H9 (cell line): ENCODE data around the gene GATA6. TPM values are rescaled to one million over a fixed set of nuclear protein-coding genes. Genes with fewer than 3 reads are reported as not detected.

Experiments
- DNase-seq: peaks from one replicate; pipeline ENCODE4 v3.0.0-alpha.2; 2017
- H2AFZ ChIP-seq: one replicate; pipeline ENCODE4 v1.6.1; 2013; ENCODE audit warnings: mild to moderate bottlenecking, low read length, control low read depth, moderate library complexity
- H2AK5ac ChIP-seq: 2 replicates; pipeline ENCODE4 v1.6.1; 2013; ENCODE audit warnings: low read length, control low read depth, mixed read lengths; ENCODE audit not compliant: insufficient read length
- H2BK120ac ChIP-seq: one replicate; pipeline ENCODE4 v1.6.1; 2013; ENCODE audit warnings: low read depth, mild to moderate bottlenecking, low read length, control low read depth, inconsistent platforms; ENCODE audit not compliant: poor library complexity, severe bottlenecking
- H2BK12ac ChIP-seq: 2 replicates; pipeline ENCODE4 v1.6.1; 2013; ENCODE audit warnings: low read length, control low read depth, mixed read lengths, low read depth; ENCODE audit not compliant: insufficient read length
- H2BK15ac ChIP-seq: 2 replicates; pipeline ENCODE4 v1.6.1; 2013; ENCODE audit warnings: low read depth, low read length, control low read depth
- H2BK20ac ChIP-seq: one replicate; pipeline ENCODE4 v1.6.1; 2013; ENCODE audit warnings: low read depth, mild to moderate bottlenecking, low read length, control low read depth, inconsistent platforms; ENCODE audit not compliant: poor library complexity, severe bottlenecking
- H2BK5ac ChIP-seq: 2 replicates; pipeline ENCODE4 v1.6.1; 2013; ENCODE audit warnings: low read length, control low read depth, mixed read lengths; ENCODE audit not compliant: insufficient read length
- H3K14ac ChIP-seq: 2 replicates; pipeline ENCODE4 v1.6.1; 2013; ENCODE audit warnings: low read length, control low read depth; ENCODE audit not compliant: insufficient read depth
- H3K18ac ChIP-seq: 2 replicates; pipeline ENCODE4 v1.6.1; 2013; ENCODE audit warnings: low read depth, mild to moderate bottlenecking, mixed read lengths, low read length, control low read depth; ENCODE audit not compliant: insufficient read length
- H3K23ac ChIP-seq: 2 replicates; pipeline ENCODE4 v1.6.1; 2013; ENCODE audit warnings: low read length, control low read depth, mixed read lengths, low read depth; ENCODE audit not compliant: insufficient read length
- H3K23me2 ChIP-seq: 2 replicates; pipeline ENCODE4 v1.6.1; 2013; ENCODE audit warnings: low read depth, mild to moderate bottlenecking, mixed read lengths, low read length, control low read depth; ENCODE audit not compliant: insufficient read length, poor library complexity, severe bottlenecking
- H3K27ac ChIP-seq: 2 replicates; pipeline ENCODE4 v1.5.1; 2013; ENCODE audit warnings: low read length, control low read depth, mixed read lengths, low read depth; ENCODE audit not compliant: insufficient read length
- H3K27me3 ChIP-seq: 2 replicates; pipeline ENCODE4 v1.6.1; 2013; ENCODE audit warnings: low read length, control low read depth, inconsistent platforms; ENCODE audit not compliant: insufficient read depth
- H3K4ac ChIP-seq: 2 replicates; pipeline ENCODE4 v1.6.1; 2013; ENCODE audit warnings: low read depth, mild to moderate bottlenecking, control low read depth, inconsistent platforms, low read length, moderate library complexity
- H3K4me1 ChIP-seq: 2 replicates; pipeline ENCODE4 v1.6.1; 2013; ENCODE audit warnings: low read length, control low read depth, inconsistent platforms; ENCODE audit not compliant: insufficient read depth
- H3K4me2 ChIP-seq: 2 replicates; pipeline ENCODE4 v1.6.1; 2013; ENCODE audit warnings: low read length, control low read depth, mixed read lengths; ENCODE audit not compliant: insufficient read length, insufficient read depth
- H3K56ac ChIP-seq: 2 replicates; pipeline ENCODE4 v1.6.1; 2013; ENCODE audit warnings: low read depth, mild to moderate bottlenecking, mixed read lengths, low read length, control low read depth; ENCODE audit not compliant: insufficient read length
- H3K79me1 ChIP-seq: 2 replicates; pipeline ENCODE4 v1.6.1; 2013; ENCODE audit warnings: low read depth, mild to moderate bottlenecking, moderate library complexity, low read length, control low read depth, inconsistent platforms; ENCODE audit not compliant: insufficient read depth, poor library complexity, severe bottlenecking
- H3K79me2 ChIP-seq: 2 replicates; pipeline ENCODE4 v1.6.1; 2013; ENCODE audit warnings: low read length, control low read depth, inconsistent platforms; ENCODE audit not compliant: insufficient read depth
- H3K9ac ChIP-seq: 2 replicates; pipeline ENCODE4 v1.6.1; 2013; ENCODE audit warnings: low read length, control low read depth, mixed read lengths; ENCODE audit not compliant: insufficient read length; ENCODE audit errors: extremely low read depth
- H3K9me3 ChIP-seq: one replicate; pipeline ENCODE4 v1.6.1; 2013; ENCODE audit warnings: low read depth, low read length, inconsistent platforms; ENCODE audit not compliant: control insufficient read depth
- H3T11ph ChIP-seq: one replicate; pipeline ENCODE4 v1.6.1; 2013; ENCODE audit warnings: mild to moderate bottlenecking, low read length, control low read depth, inconsistent platforms
- H4K20me1 ChIP-seq: one replicate; pipeline ENCODE4 v1.6.1; 2013; ENCODE audit not compliant: control insufficient read depth, insufficient read length, insufficient read depth
- H4K5ac ChIP-seq: 2 replicates; pipeline ENCODE4 v1.6.1; 2013; ENCODE audit warnings: low read depth, mild to moderate bottlenecking, mixed read lengths, low read length, control low read depth; ENCODE audit not compliant: insufficient read length
- H4K8ac ChIP-seq: replicated peaks from 2 replicates; pipeline ENCODE4 v1.6.1; 2013; ENCODE audit warnings: low read length, control low read depth, mixed read lengths, low read depth; ENCODE audit not compliant: insufficient read length
- H4K91ac ChIP-seq: 2 replicates; pipeline ENCODE4 v1.6.1; 2013; ENCODE audit warnings: low read depth, mild to moderate bottlenecking, moderate library complexity, mixed read lengths, low read length, control low read depth; ENCODE audit not compliant: insufficient read length
- H3K27ac Mint-ChIP-seq, 3 experiments: 2 replicates in 2 of 3; 3 replicates in 1 of 3; pipeline ENCODE4 v1.8.0; 2020 to 2021; ENCODE audit warnings: mixed read lengths in 3 of 3, mild to moderate bottlenecking in 1 of 3, moderate library complexity in 1 of 3
- H3K27me3 Mint-ChIP-seq: 2 replicates; pipeline ENCODE4 v1.8.0; 2021; ENCODE audit warnings: low read depth, mild to moderate bottlenecking, moderate library complexity, mixed read lengths
- H3K36me3 Mint-ChIP-seq, 3 experiments: 2 replicates in 2 of 3; 3 replicates in 1 of 3; pipeline ENCODE4 v1.8.0; 2020 to 2021; ENCODE audit warnings: low read depth in 3 of 3, mixed read lengths in 3 of 3; ENCODE audit not compliant: insufficient read depth in 1 of 3
- H3K4me1 Mint-ChIP-seq, 2 experiments: 2 replicates each; pipeline ENCODE4 v1.8.0; 2020; ENCODE audit warnings: mixed read lengths in 2 of 2
- H3K4me3 Mint-ChIP-seq, 2 experiments: 2 replicates in 1 of 2; 3 replicates in 1 of 2; pipeline ENCODE4 v1.8.0; 2020 to 2021; ENCODE audit warnings: mild to moderate bottlenecking in 2 of 2, mixed read lengths in 2 of 2, moderate library complexity in 1 of 2
- H3K9me3 Mint-ChIP-seq, 2 experiments: 2 replicates in 1 of 2; 3 replicates in 1 of 2; pipeline ENCODE4 v1.8.0; 2020; ENCODE audit warnings: mild to moderate bottlenecking in 2 of 2, mixed read lengths in 2 of 2, moderate library complexity in 1 of 2
- WGBS: extraction: QIAGEN DNeasy Blood & Tissue Kit; methylation state at CpG from one replicate; pipeline ENCODE4 v1.1.7; 2013; ENCODE audit warnings: missing lambda C conversion rate, low lambda C conversion rate, mixed read lengths; ENCODE audit not compliant: insufficient read length; ENCODE audit errors: extremely low coverage; 5-methylcytosine and 5-hydroxymethylcytosine counted together
- total RNA-seq: library from RNA; stranded (reverse); gene quantifications from 2 replicates; pipeline ENCODE4 v1.2.1, GENCODE V29; 2021
- TF ChIP-seq, protein P1 (sequence below): fragments of 200-600 bp; sonication (generic); conservative IDR thresholded peaks from 3 replicates; pipeline ENCODE4 v1.8.0; 2021; ENCODE audit warnings: antibody characterized with exemption, mild to moderate bottlenecking

The GATA6 gene
- total RNA-seq, 1 experiment from 2014 or later, result not detected

DNA sequence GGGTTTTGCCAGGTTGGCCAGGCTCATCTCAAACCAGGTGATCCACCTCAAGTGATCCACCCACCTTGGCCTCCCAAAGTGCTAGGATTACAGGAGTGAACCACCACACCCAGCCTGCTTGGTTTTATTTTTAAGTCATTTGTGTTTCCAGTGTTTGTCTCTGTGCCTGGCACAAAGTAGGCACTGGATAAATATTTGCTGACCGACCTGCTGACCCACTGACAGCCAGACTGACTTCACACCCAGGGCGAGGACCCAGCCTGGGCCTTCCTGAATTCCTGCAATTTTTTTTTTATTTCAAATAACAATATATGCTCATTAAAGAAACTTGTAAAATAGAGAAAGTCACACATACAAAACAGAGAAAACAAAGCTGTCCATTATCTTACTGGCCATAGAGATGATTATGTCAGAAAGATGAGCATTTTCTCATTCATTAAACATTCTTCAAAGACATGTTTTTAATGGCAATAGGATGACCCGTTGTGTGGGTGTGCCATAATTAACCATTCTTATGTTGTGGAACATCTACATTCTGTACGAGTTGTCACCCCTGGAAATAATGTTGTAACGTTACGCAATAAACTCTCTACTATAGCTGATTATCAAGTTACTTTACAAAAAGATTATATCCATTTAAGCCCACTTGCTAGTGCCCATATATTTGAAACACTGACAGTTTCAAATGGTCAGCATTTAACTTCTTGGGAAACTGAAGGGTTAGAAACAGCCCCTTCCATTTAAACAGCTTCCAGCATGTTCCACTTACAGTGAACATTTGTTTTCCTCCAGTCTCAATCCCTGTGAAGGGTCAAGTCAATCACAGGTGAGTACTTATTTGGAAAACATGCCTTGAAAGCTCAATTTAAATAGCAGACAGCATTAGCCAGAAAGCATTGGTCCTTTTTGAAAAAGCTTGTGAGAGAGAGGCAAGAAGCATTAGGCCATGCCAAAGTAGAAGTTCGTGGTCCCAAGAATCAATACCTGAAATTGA, 25.7 kb upstream of the GATA6 start:
- Histone ChIP-seq H2BK120ac (no peak overlapping the region), H4K91ac (no peak overlapping the region), H3K9ac (no peak overlapping the region), H2BK20ac (no peak overlapping the region), H4K5ac (no peak overlapping the region), H3K23ac (no peak overlapping the region), H3K79me1 (no peaks in the 10 kb centered on the region), H2AK5ac (no peak overlapping the region), H3K9me3 (no peaks in the 10 kb centered on the region), H4K20me1 (no peaks in the 10 kb centered on the region), H3K27ac (no peak overlapping the region), H2BK5ac (no peak overlapping the region), H4K8ac (no peak overlapping the region), H3K27me3 (no peaks in the 10 kb centered on the region; the same call in 1 of the 2 replicates), H3K14ac (no peak overlapping the region), H3K18ac (no peak overlapping the region), H3K4me2 (no peak overlapping the region), H3K4ac (no peak overlapping the region), H3K56ac (no peak overlapping the region), H3K79me2 (no peaks in the 10 kb centered on the region), H3T11ph (no peak overlapping the region), H3K4me1 (no peaks in the 10 kb centered on the region), H2BK15ac (no peak overlapping the region), H2BK12ac (no peak overlapping the region), H3K23me2 (no peaks in the 10 kb centered on the region), H2AFZ (no peak overlapping the region)
- no peaks in the 10 kb centered on the region for H3K4me1 Mint-ChIP-seq
- TF ChIP-seq, protein P1, sequence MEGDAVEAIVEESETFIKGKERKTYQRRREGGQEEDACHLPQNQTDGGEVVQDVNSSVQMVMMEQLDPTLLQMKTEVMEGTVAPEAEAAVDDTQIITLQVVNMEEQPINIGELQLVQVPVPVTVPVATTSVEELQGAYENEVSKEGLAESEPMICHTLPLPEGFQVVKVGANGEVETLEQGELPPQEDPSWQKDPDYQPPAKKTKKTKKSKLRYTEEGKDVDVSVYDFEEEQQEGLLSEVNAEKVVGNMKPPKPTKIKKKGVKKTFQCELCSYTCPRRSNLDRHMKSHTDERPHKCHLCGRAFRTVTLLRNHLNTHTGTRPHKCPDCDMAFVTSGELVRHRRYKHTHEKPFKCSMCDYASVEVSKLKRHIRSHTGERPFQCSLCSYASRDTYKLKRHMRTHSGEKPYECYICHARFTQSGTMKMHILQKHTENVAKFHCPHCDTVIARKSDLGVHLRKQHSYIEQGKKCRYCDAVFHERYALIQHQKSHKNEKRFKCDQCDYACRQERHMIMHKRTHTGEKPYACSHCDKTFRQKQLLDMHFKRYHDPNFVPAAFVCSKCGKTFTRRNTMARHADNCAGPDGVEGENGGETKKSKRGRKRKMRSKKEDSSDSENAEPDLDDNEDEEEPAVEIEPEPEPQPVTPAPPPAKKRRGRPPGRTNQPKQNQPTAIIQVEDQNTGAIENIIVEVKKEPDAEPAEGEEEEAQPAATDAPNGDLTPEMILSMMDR, result no peak
- H3K4me3 Mint-ChIP-seq, result no peak overlapping the region
- H3K27me3 Mint-ChIP-seq, result peaks cover 24% of the 10 kb centered on the region
- WGBS, result no CpG with 5 or more reads among the region's 7 CpGs
- DNase-seq, result no peak
- H3K36me3 Mint-ChIP-seq, result no peaks in the 10 kb centered on the region
- H3K27ac Mint-ChIP-seq, result no peak overlapping the region
- H3K9me3 Mint-ChIP-seq, result no peaks in the 10 kb centered on the region
